HepG2 (cell line): ENCODE measurements around the gene MAN2A2. TPM values are rescaled to one million over a fixed set of nuclear protein-coding genes. Genes with fewer than 3 reads are reported as not detected.

Experiments used
- FOXJ3 ChIP-seq: sonication (generic); formaldehyde crosslinking; IDR thresholded peaks from 2 replicates; pipeline ENCODE4 v1.4.0; 2020; ENCODE audit warnings: missing genetic modification reagents, mild to moderate bottlenecking, borderline replicate concordance
- KLF12 ChIP-seq: sonication (generic); formaldehyde crosslinking; IDR thresholded peaks from 2 replicates; pipeline ENCODE4 v1.4.0; 2020; ENCODE audit warnings: missing genetic modification reagents, borderline replicate concordance
- MEIS2 ChIP-seq: sonication (generic); formaldehyde crosslinking; IDR thresholded peaks from 2 replicates; pipeline ENCODE4 v1.9.0; 2021; ENCODE audit warnings: mild to moderate bottlenecking, missing genetic modification reagents
- MTA1 ChIP-seq: sonication (generic); formaldehyde crosslinking; IDR thresholded peaks from 2 replicates; pipeline ENCODE4 v1.4.0; 2020; ENCODE audit warnings: missing genetic modification reagents, mild to moderate bottlenecking, borderline replicate concordance
- NCOA2 ChIP-seq: sonication (generic); formaldehyde crosslinking; IDR thresholded peaks from 2 replicates; pipeline ENCODE4 v1.8.0; 2022; ENCODE audit warnings: inconsistent platforms
- SMARCC2 ChIP-seq: fragments of 450-650 bp; IDR thresholded peaks from 2 replicates; pipeline ENCODE4 v1.6.1; 2017; ENCODE audit warnings: antibody characterized with exemption, mild to moderate bottlenecking
- TCF12 ChIP-seq, 2 experiments: fragments of 450-650 bp in 1 of 2; sonication (generic) in 1 of 2; formaldehyde crosslinking in 1 of 2; IDR thresholded peaks; 2 replicates each; pipeline versions ENCODE4 v1.6.1 to v1.8.0; 2017 to 2022; ENCODE audit warnings: antibody characterized with exemption in 1 of 2, mild to moderate bottlenecking in 1 of 2, missing genetic modification reagents in 1 of 2, moderate library complexity in 1 of 2
- ZKSCAN5 ChIP-seq: sonication (generic); formaldehyde crosslinking; IDR thresholded peaks from 2 replicates; pipeline ENCODE4 v1.5.1; 2020; ENCODE audit warnings: mild to moderate bottlenecking, missing genetic modification reagents
- ZNF10 ChIP-seq: sonication (generic); formaldehyde crosslinking; IDR thresholded peaks from 2 replicates; pipeline ENCODE4 v1.4.0; 2020; ENCODE audit warnings: mild to moderate bottlenecking, low read depth, missing genetic modification reagents, borderline replicate concordance
- ZNF207 ChIP-seq: fragments of 450-650 bp; IDR thresholded peaks from 2 replicates; pipeline ENCODE4 v1.6.1; 2016; ENCODE audit warnings: antibody characterized with exemption, borderline replicate concordance
- ZNF230 ChIP-seq: sonication (generic); formaldehyde crosslinking; IDR thresholded peaks from 2 replicates; pipeline ENCODE4 v1.4.0; 2020; ENCODE audit warnings: mild to moderate bottlenecking, missing genetic modification reagents
- ZNF547 ChIP-seq: sonication (generic); formaldehyde crosslinking; IDR thresholded peaks from 2 replicates; pipeline ENCODE4 v1.5.1; 2020; ENCODE audit warnings: mild to moderate bottlenecking, missing genetic modification reagents
- ZNF878 ChIP-seq: sonication (generic); formaldehyde crosslinking; IDR thresholded peaks from 2 replicates; pipeline ENCODE4 v1.8.1; 2023; ENCODE audit warnings: mild to moderate bottlenecking, missing genetic modification reagents, moderate library complexity
- polyA plus RNA-seq, 8 experiments: library from polyadenylated mRNA; depleted of rRNA in 3 of 8; stranded (reverse) in 7 of 8; unstranded in 1 of 8; fragments of >200 nt; fragmentation: Illumina TruSeq in 4 of 8; extraction: Trizol in 4 of 8; gene quantifications; 2 replicates each; pipeline versions ENCODE4 v1.2.1 to v1.2.3, GENCODE V29; 2011 to 2016; ENCODE audit warnings: low read depth in 4 of 8, missing spikeins in 1 of 8, mixed read lengths in 1 of 8; ENCODE audit not compliant: insufficient read depth in 1 of 8
- total RNA-seq, 5 experiments: library from RNA; depleted of rRNA; stranded (reverse); fragments of >200 nt; fragmentation: Illumina TruSeq; extraction: Trizol; gene quantifications; 2 replicates each; pipeline ENCODE4 v1.2.3, GENCODE V29; 2016; ENCODE audit warnings: low read depth in 1 of 5
- TF ChIP-seq, protein P1 (sequence below): fragments of 450-650 bp; IDR thresholded peaks from 2 replicates; pipeline ENCODE4 v1.6.1; 2017
- TF ChIP-seq, protein P2 (sequence below): sonication (generic); formaldehyde crosslinking; IDR thresholded peaks from 2 replicates; pipeline ENCODE4 v1.5.0; 2020; ENCODE audit warnings: missing genetic modification reagents, mild to moderate bottlenecking, borderline replicate concordance
- TF ChIP-seq, protein P3 (sequence below): sonication (generic); formaldehyde crosslinking; IDR thresholded peaks from 2 replicates; pipeline ENCODE4 v1.5.0; 2020; ENCODE audit warnings: mild to moderate bottlenecking, missing genetic modification reagents, moderate library complexity
- TF ChIP-seq, protein P4 (sequence below): sonication (generic); formaldehyde crosslinking; conservative IDR thresholded peaks from 2 replicates; pipeline ENCODE4 v1.4.0; 2020; ENCODE audit warnings: missing genetic modification reagents
- TF ChIP-seq, protein P5 (sequence below): sonication (generic); formaldehyde crosslinking; IDR thresholded peaks from 2 replicates; pipeline ENCODE4 v1.4.0; 2020; ENCODE audit warnings: mild to moderate bottlenecking, missing genetic modification reagents

The MAN2A2 gene
- total and polyA plus RNA-seq, 2 of the 13 experiments (the other 11 are each of a cell fraction or from before 2014, with no cell fraction given): 17.5 to 51.5 TPM

DNA sequence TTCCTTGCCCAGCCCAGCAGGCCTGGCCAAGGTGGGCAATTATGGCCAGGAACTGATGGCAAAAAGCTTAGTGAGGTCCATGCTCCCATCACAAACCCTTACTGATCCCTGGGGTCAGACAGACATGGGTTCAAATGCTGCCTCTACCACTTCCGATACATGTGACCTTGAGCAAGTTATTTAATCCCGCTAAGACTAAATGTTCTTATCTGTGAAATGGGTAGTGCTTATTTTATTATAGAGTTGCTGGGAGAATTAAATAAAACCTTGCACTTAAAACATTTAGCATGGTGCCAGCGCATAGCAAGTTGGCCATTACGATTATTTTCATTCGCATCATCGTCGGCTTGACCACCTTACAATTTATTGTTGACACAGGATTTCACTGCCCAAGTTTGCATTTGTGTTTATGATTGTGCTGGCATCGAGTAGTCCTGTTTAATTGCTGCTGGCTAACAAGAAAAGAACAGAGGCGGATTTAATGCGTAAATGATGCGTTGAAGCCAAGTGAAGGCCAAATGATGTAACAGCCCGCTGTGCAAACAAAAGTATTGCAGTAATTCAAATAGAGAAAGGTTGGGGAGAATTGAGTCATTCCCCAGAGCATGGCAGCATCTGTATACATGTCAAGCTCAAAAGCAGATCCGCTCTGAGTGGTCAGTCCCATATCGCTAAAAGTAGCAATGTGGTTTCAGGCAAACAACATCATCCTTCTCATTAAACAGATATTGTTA, 42.0 kb upstream of the MAN2A2 start (continued):
- TF ChIP-seq, protein P1, sequence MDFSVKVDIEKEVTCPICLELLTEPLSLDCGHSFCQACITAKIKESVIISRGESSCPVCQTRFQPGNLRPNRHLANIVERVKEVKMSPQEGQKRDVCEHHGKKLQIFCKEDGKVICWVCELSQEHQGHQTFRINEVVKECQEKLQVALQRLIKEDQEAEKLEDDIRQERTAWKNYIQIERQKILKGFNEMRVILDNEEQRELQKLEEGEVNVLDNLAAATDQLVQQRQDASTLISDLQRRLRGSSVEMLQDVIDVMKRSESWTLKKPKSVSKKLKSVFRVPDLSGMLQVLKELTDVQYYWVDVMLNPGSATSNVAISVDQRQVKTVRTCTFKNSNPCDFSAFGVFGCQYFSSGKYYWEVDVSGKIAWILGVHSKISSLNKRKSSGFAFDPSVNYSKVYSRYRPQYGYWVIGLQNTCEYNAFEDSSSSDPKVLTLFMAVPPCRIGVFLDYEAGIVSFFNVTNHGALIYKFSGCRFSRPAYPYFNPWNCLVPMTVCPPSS: no peak
- no peak for TF ChIP-seq SMARCC2
- TF ChIP-seq NCOA2: peak; percentile 91
- TF ChIP-seq TCF12 (IDR thresholded peaks at IDR 0.05): no peak
- TF ChIP-seq TCF12 (CRISPR knock-in tag; IDR thresholded peaks at IDR 0.05): no peak
- TF ChIP-seq MTA1 (CRISPR knock-in tag): no peak
- TF ChIP-seq, protein P2, sequence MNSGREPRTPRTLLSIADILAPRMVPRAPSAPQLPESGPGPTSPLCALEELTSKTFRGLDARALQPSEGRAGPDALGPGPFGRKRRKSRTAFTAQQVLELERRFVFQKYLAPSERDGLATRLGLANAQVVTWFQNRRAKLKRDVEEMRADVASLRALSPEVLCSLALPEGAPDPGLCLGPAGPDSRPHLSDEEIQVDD: no peak
- TF ChIP-seq FOXJ3: peak; percentile 59; the same call in 1 of the 2 replicates
- TF ChIP-seq ZNF207: no peak
- TF ChIP-seq, protein P3, sequence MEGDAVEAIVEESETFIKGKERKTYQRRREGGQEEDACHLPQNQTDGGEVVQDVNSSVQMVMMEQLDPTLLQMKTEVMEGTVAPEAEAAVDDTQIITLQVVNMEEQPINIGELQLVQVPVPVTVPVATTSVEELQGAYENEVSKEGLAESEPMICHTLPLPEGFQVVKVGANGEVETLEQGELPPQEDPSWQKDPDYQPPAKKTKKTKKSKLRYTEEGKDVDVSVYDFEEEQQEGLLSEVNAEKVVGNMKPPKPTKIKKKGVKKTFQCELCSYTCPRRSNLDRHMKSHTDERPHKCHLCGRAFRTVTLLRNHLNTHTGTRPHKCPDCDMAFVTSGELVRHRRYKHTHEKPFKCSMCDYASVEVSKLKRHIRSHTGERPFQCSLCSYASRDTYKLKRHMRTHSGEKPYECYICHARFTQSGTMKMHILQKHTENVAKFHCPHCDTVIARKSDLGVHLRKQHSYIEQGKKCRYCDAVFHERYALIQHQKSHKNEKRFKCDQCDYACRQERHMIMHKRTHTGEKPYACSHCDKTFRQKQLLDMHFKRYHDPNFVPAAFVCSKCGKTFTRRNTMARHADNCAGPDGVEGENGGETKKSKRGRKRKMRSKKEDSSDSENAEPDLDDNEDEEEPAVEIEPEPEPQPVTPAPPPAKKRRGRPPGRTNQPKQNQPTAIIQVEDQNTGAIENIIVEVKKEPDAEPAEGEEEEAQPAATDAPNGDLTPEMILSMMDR (CRISPR knock-in tag): no peak
- 0 out of 2 replicates have a peak, but pooled peaks have one; percentile 81 for TF ChIP-seq MEIS2 (CRISPR knock-in tag)
- TF ChIP-seq, protein P4, sequence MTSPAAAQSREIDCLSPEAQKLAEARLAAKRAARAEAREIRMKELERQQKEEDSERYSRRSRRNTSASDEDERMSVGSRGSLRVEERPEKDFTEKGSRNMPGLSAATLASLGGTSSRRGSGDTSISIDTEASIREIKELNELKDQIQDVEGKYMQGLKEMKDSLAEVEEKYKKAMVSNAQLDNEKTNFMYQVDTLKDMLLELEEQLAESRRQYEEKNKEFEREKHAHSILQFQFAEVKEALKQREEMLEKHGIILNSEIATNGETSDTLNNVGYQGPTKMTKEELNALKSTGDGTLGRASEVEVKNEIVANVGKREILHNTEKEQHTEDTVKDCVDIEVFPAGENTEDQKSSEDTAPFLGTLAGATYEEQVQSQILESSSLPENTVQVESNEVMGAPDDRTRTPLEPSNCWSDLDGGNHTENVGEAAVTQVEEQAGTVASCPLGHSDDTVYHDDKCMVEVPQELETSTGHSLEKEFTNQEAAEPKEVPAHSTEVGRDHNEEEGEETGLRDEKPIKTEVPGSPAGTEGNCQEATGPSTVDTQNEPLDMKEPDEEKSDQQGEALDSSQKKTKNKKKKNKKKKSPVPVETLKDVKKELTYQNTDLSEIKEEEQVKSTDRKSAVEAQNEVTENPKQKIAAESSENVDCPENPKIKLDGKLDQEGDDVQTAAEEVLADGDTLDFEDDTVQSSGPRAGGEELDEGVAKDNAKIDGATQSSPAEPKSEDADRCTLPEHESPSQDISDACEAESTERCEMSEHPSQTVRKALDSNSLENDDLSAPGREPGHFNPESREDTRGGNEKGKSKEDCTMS (CRISPR knock-in tag): no peak
- no peak for TF ChIP-seq KLF12 (CRISPR knock-in tag)
- TF ChIP-seq ZNF878 (CRISPR knock-in tag): peak; percentile 86; the same call in 1 of the 2 replicates
- TF ChIP-seq ZKSCAN5 (CRISPR knock-in tag): no peak
- TF ChIP-seq ZNF10 (CRISPR knock-in tag): no peak
- TF ChIP-seq, protein P5, sequence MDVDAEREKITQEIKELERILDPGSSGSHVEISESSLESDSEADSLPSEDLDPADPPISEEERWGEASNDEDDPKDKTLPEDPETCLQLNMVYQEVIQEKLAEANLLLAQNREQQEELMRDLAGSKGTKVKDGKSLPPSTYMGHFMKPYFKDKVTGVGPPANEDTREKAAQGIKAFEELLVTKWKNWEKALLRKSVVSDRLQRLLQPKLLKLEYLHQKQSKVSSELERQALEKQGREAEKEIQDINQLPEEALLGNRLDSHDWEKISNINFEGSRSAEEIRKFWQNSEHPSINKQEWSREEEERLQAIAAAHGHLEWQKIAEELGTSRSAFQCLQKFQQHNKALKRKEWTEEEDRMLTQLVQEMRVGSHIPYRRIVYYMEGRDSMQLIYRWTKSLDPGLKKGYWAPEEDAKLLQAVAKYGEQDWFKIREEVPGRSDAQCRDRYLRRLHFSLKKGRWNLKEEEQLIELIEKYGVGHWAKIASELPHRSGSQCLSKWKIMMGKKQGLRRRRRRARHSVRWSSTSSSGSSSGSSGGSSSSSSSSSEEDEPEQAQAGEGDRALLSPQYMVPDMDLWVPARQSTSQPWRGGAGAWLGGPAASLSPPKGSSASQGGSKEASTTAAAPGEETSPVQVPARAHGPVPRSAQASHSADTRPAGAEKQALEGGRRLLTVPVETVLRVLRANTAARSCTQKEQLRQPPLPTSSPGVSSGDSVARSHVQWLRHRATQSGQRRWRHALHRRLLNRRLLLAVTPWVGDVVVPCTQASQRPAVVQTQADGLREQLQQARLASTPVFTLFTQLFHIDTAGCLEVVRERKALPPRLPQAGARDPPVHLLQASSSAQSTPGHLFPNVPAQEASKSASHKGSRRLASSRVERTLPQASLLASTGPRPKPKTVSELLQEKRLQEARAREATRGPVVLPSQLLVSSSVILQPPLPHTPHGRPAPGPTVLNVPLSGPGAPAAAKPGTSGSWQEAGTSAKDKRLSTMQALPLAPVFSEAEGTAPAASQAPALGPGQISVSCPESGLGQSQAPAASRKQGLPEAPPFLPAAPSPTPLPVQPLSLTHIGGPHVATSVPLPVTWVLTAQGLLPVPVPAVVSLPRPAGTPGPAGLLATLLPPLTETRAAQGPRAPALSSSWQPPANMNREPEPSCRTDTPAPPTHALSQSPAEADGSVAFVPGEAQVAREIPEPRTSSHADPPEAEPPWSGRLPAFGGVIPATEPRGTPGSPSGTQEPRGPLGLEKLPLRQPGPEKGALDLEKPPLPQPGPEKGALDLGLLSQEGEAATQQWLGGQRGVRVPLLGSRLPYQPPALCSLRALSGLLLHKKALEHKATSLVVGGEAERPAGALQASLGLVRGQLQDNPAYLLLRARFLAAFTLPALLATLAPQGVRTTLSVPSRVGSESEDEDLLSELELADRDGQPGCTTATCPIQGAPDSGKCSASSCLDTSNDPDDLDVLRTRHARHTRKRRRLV (CRISPR knock-in tag): no peak
- no peak for TF ChIP-seq ZNF230 (CRISPR knock-in tag)
- TF ChIP-seq ZNF547 (CRISPR knock-in tag): no peak
